Mononuclear cell (primary cell): ENCODE results near the gene SPRED2. TPM values are rescaled to one million over a fixed set of nuclear protein-coding genes. Genes with fewer than 3 reads are reported as not detected.

Experiments
- H3K27me3 ChIP-seq: 2 replicates; pipeline ENCODE4 v1.6.0; 2011; ENCODE audit warnings: low read length, control low read depth; ENCODE audit not compliant: insufficient read depth
- H3K4me1 ChIP-seq: 2 replicates; pipeline ENCODE4 v1.5.1; 2011; ENCODE audit warnings: mild to moderate bottlenecking, low read length, control low read depth; ENCODE audit not compliant: insufficient read depth
- H3K4me3 ChIP-seq: 2 replicates; pipeline ENCODE4 v1.5.1; 2011; ENCODE audit warnings: mild to moderate bottlenecking, low read length, moderate library complexity
- H3K9me3 ChIP-seq: 2 replicates; pipeline ENCODE4 v1.5.1; 2011; ENCODE audit warnings: low read depth, mild to moderate bottlenecking, control low read depth, low read length
- total RNA-seq: library from RNA; depleted of rRNA; stranded (reverse); fragments of >200 nt; gene quantifications from one replicate; pipeline ENCODE4 v1.2.3, GENCODE V29; 2012

Gene SPRED2
- total RNA-seq, 1 donor: 1.7 TPM

DNA sequence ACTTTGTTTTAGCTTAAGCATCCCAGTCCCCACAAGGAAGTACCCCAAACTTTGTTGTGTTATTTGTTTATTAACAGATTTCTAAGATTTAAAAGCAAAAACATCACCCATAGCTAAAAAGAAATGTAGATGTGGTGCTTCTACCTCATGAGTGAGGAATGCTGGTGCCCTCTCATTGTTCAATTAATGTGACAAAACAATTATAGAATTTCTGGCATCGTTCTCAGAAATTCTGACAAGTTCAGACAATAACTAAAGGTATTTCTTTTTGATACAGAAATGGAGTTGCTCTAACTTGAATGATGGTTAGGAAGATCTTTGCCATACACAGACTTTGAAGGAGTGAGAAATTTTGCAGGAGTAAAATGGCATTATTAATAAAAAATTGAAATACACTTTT lies 42.9 kb downstream of the SPRED2 start:
- H3K4me3 ChIP-seq: no peak overlapping the region
- H3K9me3 ChIP-seq: no peaks in the 10 kb centered on the region
- H3K4me1 ChIP-seq: peaks cover 24% of the 10 kb centered on the region
- H3K27me3 ChIP-seq: no peaks in the 10 kb centered on the region

DNA sequence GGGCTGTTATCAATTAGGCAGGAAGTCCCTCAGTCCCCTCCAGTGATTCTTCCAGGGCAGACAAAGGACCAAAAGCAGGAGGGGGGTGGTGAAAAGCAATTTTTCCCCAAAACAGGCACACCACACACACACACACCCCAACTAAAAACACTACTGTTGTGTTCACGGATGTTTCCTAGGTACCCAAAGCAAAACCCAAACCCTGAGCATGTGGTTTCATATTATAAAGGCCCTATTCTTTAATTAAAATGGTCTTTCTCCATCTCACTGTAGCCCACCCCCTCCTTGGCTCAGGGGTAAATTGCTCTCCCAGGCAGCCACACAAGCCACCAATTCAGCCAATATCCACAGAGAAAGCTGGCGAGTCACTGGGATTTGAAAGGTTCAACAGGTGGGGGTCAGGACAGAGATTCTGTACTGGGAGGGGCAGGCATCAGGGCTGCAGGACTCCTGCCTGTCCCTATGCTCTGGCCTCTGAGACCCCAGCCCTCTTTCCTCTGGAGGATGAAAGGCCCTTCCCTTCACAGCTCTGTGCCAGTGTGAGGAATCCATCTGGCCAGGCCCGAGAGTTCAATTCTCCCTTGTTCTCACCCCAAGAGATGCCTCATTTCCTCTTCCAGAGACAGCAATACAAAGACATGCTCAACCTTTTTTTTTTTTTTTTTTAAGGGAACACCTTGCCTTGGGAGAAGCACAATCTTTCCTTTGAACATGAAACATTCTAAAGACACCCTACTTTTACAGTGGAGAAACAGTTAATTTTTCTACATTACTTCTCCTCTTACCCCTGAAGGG lies 43.6 kb downstream of the SPRED2 start:
- H3K4me3 ChIP-seq: no peak overlapping the region
- H3K4me1 ChIP-seq: peaks cover 25% of the 10 kb centered on the region
- no peaks in the 10 kb centered on the region for H3K27me3 ChIP-seq
- H3K9me3 ChIP-seq: no peaks in the 10 kb centered on the region

DNA sequence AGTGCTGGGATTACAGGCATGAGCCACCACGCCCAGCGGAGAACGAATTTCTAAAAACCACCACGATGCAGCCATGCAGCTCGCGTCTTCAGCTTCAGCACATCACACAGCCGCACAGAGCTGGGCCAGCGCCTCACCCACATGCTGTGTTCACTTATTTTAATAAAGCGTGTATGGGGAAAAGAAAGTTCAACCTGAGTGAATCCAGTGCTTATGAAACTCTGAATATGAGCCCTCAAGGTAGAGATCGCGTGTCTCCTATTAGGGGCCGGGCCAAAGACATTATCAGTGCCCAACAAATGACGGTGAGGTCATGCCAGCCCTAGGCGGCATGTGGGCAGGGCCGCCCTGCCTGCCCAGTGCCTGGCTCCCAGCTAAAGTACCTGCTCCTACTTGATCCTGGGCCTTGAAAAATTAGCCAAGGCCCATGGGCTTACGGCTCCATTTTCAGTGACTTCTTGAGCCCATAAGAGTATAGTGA lies 44.3 kb downstream of the SPRED2 start:
- H3K4me1 ChIP-seq: peaks cover 30% of the 10 kb centered on the region
- no peaks in the 10 kb centered on the region for H3K27me3 ChIP-seq
- H3K4me3 ChIP-seq: no peak overlapping the region
- H3K9me3 ChIP-seq: no peaks in the 10 kb centered on the region

DNA sequence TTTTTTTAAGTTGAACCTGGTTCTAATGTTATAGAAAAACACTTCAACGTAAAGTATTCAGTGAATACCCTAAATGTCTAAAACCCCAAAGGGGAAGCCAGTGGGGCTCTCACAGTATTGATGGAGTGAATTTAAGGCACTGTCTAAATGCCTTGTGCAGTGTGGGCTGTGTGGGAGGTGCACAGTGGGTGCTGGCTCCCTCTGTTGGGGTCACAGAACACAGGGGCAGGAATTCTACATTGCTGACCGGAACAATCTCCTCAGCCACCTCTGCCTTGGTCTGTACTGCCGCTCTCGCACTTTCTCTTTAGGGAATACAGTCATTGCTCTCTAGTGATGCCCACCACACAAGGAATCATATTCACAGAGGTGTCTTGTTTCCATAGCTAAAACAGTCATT lies 45.4 kb downstream of the SPRED2 start:
- H3K4me1 ChIP-seq: peaks cover 38% of the 10 kb centered on the region
- no peak overlapping the region for H3K4me3 ChIP-seq
- no peaks in the 10 kb centered on the region for H3K9me3 ChIP-seq
- H3K27me3 ChIP-seq: no peaks in the 10 kb centered on the region

DNA sequence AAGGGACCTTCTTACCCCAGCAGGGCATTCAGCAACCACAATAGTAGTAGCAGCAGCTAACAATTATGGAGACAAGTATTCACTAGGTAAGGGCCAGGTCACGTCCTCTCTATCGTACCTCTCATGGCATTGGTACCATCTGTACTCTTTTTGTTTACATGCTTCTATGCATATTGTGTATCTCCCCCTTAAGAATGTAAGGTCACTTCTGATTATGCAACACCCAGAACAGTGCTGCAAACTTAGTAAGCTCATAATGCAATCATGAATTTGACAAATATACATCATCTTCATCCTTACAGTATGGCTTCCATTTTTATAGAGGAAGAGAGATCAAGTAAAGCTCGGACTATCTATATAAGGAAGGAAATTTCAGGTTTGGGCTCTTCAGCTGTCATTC lies 46.1 kb downstream of the SPRED2 start:
- H3K9me3 ChIP-seq: no peaks in the 10 kb centered on the region
- H3K27me3 ChIP-seq: no peaks in the 10 kb centered on the region
- no peak overlapping the region for H3K4me3 ChIP-seq
- peaks cover 43% of the 10 kb centered on the region for H3K4me1 ChIP-seq

DNA sequence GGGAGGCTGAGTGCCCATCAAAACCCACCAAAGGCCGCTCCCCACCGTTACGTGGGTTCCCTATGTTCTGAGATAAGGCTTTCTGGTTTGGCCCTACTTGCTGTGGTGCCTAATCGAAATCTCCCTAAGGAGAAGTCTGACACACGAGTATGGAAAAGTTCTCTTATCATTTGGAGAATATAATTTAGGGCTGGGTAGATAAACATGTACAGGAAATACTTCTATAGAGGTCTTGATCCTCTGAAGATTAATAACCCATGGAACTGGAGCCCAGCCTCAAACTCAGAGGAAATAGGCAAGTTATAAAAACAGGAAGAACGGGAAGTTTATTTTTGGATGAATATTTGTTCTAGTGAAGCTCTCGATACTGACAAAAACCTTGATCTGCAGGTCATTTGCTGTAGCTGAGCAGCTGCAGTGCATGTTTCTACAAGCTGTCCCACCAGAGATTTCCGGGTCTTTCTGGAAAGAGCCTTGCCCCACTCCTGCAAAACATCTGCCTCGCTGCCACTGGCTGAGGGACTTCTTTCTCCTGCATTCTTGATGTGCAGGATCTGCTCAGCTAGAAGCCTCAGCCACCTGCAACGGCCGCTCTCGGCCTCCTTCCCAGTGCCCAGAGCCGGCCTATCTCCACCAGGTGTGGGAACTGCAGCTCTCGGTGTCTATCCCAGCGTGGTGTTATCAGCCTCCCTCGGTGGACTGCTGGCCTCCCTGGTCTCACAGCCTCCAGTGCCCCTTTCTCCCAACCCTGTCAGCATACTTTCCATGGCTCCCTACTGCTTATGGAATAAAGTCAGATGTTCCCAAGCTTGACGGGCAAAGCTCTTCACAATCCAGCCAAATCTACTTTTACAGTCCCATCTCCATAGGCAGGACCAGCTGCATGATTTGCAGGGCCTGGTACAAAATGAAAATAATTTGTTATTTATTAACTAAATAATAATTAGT lies 48.6 kb downstream of the SPRED2 start:
- Histone ChIP-seq H3K4me3 (no peak overlapping the region), H3K27me3 (no peaks in the 10 kb centered on the region), H3K9me3 (no peaks in the 10 kb centered on the region), H3K4me1 (peaks cover 36% of the 10 kb centered on the region)

DNA sequence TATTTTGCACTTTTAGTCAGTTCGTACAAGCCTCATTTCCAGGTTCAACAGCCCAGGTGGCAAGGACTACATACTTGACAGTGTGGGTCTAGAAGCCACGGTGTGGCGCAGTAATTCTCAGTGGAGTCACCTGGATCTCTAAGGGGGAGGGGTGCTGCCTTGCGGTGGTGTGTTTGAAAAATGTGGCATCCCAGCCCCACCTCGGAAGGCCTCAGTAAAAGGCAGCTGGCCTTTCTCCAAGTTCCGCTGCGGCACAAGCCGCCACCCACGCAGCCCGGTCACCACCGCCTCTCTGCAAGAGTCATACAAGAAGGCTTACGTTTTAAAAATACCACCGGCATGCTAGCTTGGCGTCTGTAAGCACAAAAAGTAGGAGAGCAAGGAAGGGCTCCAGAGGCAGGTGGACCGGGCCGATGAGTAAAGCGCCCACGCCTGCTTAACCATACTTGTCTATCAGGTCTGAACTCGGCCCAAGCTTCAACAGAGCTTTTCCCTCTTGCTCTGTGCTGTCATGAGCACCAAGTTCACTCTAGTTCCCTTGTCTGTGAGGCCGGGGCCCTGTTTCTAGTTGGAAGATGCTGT lies 49.5 kb downstream of the SPRED2 start:
- Histone ChIP-seq H3K9me3 (no peaks in the 10 kb centered on the region), H3K4me3 (no peak overlapping the region), H3K4me1 (peaks cover 41% of the 10 kb centered on the region), H3K27me3 (no peaks in the 10 kb centered on the region)

DNA sequence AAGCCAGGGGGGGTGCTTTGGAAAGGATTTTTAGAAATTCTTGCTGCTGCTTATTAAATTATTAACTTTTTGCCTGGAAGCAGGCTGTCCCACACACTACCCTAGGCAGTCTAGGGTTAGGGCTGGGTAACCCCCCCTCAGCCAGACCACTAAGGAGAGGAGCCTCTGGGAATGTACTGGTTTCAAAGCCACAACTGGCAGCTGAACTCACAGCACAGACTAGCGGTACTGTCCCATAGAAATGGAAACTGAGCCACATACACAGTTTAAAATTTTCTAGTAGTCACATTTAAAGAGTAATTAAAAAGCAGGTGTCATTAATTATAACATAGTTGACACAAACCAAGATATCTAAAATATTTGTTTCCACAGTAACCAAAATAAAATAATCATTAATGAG lies 50.1 kb downstream of the SPRED2 start:
- Histone ChIP-seq H3K4me1 (peaks cover 47% of the 10 kb centered on the region), H3K9me3 (no peaks in the 10 kb centered on the region), H3K4me3 (no peak overlapping the region), H3K27me3 (no peaks in the 10 kb centered on the region)

DNA sequence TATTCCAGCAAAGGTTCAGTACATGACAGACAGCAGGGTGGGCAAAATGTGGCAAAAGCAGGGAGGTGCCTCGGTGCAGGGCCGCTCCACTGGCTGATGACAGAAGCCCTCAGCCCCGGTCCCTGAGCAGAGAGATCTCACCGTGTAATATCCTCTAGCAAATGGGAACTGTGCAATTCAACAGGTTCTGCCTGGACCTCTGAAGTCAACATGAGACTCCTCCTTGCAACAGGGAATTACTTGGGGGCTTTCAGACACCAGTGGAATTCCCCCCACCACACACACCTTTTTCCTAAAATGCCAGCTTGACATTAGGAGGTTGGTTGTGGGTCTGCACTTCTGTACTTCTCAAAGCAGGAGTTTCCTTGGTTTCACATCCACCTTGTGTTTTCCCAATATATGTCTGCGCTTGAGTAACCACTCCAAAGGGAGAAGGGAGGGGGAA lies 50.8 kb downstream of the SPRED2 start:
- Histone ChIP-seq H3K27me3 (no peaks in the 10 kb centered on the region), H3K4me3 (no peak overlapping the region), H3K9me3 (no peaks in the 10 kb centered on the region), H3K4me1 (peaks cover 48% of the 10 kb centered on the region)

DNA sequence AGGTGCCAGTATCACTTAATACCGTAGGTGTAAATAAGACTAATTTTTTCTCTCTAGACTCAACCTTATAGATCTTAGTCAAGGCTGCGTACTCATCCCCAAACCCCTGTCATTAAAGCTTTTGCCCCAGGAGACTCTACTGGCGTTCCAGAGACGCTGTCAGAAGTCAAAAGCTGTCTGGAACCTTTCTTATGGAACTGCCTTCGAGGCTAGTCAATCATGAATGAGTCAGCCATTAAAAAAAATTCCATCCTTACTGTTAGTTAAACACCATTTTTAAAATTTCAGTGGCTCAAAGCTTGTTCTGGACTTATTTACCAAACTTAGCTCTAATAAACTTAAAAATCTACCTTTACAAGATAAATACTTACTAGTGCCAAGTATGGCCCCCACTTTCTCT lies 52.1 kb downstream of the SPRED2 start:
- H3K4me3 ChIP-seq: no peak overlapping the region
- H3K9me3 ChIP-seq: no peaks in the 10 kb centered on the region
- peaks cover 48% of the 10 kb centered on the region for H3K4me1 ChIP-seq
- no peaks in the 10 kb centered on the region for H3K27me3 ChIP-seq

DNA sequence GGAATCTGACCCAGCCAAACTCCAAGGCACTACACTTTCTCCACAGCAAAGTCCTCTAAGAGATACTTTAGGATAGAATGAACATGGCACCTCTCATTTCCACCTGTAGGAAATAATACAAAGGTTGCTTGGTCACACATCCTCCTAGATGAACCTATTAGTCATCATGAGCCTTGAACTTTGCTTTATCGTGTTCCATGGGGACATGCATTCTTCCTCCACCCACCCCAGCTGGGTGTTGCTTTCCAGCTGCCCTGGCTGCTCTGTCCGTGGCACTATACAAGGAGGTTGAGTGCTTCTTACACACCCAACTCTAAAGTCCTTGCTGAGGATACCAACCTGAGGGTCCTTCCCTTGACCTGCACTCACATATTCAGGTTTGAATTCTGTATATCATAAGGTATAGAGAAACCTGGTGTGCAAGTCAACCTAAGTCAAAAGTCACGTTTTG lies 52.7 kb downstream of the SPRED2 start:
- Histone ChIP-seq H3K9me3 (no peaks in the 10 kb centered on the region), H3K4me3 (no peak overlapping the region), H3K4me1 (peaks cover 48% of the 10 kb centered on the region), H3K27me3 (no peaks in the 10 kb centered on the region)

DNA sequence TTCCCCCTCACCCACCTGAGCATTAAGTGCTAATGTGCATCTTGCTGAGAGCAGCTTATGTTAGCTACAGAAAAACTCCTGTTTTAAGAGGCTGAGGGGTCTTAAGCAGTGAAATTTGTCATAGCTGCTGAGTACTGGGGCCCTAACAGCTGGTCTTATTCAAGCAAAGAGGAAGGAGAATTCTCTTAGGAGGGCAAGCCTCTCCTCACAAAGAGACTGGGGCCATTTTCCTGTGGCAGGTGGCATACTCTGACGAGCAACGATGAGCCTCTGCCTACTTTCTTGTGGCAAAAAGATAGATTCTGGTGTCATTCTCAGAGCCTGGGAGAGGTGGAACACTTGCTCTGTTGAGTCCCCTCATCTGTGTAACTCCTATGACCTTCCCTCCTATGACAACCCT lies 53.2 kb downstream of the SPRED2 start:
- Histone ChIP-seq H3K4me1 (peaks cover 43% of the 10 kb centered on the region), H3K9me3 (no peaks in the 10 kb centered on the region), H3K27me3 (no peaks in the 10 kb centered on the region), H3K4me3 (no peak overlapping the region)

DNA sequence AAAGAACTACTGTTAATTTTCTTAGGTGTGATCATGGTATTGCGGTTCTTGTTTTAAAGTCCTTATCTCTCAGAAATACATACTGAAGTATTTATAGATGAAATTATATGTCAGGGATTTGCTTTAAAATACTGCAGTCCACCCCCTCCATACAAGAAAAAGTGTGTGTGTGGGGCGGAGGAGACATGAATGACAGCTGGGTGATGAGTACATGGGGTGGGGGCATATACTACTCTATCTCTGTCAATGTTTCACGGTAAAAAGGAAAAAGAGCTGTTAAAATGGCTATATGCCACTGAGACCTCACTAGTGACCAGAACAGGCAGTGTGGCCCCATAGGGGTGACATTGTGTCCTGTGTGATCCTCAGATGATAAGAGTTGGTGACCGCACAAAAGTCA lies 54.1 kb downstream of the SPRED2 start:
- Histone ChIP-seq H3K4me3 (no peak overlapping the region), H3K9me3 (no peaks in the 10 kb centered on the region), H3K27me3 (no peaks in the 10 kb centered on the region), H3K4me1 (peaks cover 33% of the 10 kb centered on the region)

DNA sequence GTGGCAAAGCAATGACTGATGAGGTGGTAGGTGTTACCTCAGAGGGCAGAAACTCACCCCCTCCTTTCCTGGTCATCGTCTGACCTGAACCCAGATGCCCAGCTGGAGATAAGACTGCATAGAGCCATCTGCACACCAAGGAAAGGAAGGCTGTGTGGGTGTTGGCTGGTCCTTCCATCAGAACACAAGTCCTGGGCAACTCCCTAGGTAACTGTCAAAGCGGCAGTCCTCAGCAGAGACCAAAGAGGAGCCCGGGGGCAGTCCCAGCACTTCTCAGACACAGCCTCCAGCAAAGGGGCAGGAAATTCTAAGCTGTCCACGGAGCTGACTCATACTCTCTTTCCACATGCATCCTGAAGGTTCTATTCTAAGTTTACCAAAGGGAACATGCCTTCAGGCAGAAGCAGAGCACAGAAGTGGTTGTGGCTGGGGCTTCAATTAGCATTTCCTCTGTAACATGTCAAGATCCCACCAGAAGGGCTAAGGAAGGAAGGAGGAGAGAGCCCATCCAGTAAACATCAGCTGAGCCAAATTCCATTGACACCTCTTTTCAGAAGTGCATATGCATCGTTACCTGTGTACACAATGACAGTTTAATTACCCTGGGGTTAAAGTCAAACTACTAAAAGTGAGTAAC lies 54.7 kb downstream of the SPRED2 start:
- H3K27me3 ChIP-seq: no peaks in the 10 kb centered on the region
- peaks cover 27% of the 10 kb centered on the region for H3K4me1 ChIP-seq
- no peak overlapping the region for H3K4me3 ChIP-seq
- no peaks in the 10 kb centered on the region for H3K9me3 ChIP-seq
